Measurements from ENCODE around the gene RGS1.

- TF ChIP-seq EZH2 (IDR thresholded peaks at IDR 0.05; ENCODE audit: low read length, unreplicated experiment) = no peak
- TF ChIP-seq EZH2phosphoT487 (IDR thresholded peaks at IDR 0.05; ENCODE audit: borderline replicate concordance, low read length) = no peak
- no peak for TF ChIP-seq CTCF (conservative IDR thresholded peaks at IDR 0.05; ENCODE audit: low read depth, low read length)
Measured at GRCh38 chr1:192539297-192540092, 36.1 kb upstream of the RGS1 start.
